CD4-positive, alpha-beta T cell treated with Interleukin-4 for 1 hour (primary cell): ENCODE results near the gene CNGB1.

Source experiments
- DNase-seq, 2 donors: peaks; one replicate each; pipeline ENCODE4 v3.0.0-alpha.2; 2020 to 2022

CNGB1 gene

DNA sequence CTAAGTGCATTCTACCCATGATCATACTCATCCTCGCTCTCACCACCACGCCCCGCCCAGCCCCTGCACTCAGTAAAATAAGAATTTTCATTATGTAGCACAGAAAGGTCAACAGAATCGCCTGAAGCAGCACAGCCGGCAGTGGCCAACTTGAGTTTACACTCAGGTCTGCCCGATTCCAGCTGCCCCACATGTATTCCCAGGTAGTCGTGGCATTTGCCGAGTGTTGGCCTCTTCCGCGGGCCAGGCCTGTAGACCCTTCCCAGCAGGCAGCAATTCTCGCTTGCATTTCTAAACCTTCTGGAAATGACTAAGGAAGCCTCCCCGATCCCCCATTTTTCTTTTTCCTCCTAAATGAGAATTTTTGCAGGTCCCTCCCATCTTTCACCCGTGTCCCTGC lies 609 bp downstream of the CNGB1 start:
- DNase-seq: no peak

- no peak for DNase-seq
Observed at GRCh38 chr16:57969451-57970123, 1.3 kb downstream of the CNGB1 start.

- no peak for DNase-seq
Observed at GRCh38 chr16:57967916-57968315, 3.0 kb downstream of the CNGB1 start.

DNA sequence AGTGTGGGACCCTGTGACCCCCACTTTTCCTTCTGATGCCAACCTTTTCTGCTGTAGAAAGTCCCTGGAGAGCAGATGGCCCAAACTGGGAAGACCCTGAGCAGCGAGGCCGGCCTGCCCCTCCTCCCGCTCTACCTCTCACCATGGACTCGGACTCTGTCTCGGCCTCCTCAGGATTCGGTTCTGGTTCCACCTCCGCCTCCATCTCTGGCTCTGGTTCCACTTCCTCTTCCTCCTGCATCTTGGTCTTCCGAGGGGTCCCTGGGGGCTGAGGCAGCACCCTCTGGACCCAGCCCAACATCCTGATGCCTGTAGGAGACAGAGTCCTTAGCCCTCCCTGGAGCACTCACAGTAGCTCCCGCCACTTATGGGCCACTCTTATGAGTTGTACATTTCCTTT lies 3.9 kb downstream of the CNGB1 start:
- no peak for DNase-seq

GRCh38 chr16:57966204-57966771 lies 4.6 kb downstream of the CNGB1 start:
- DNase-seq: no peak

GRCh38 chr16:57964157-57964700 lies 6.7 kb downstream of the CNGB1 start:
- DNase-seq: no peak

- no peak for DNase-seq
Observed at GRCh38 chr16:57962756-57963155, 8.2 kb downstream of the CNGB1 start.

GRCh38 chr16:57962046-57962445 lies 8.9 kb downstream of the CNGB1 start:
- no peak for DNase-seq

DNA sequence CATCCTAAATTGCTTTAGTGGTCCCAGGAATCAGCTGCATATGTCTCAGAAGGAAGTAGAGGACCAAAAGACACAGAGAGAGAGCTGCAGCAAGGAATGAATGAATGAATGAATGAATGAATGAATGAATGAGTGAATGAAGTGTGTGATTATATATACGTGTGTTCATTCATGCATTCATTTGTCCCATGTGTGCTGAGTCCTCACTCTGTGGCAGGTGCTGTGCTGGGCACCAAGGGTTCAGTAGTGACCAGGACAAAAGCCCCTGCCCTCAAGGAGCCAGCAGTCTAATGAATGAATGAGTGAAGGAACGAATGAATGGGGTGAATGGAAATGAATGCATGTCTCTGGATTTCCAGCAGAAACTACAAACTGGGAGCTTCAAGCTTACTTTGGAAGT lies 9.4 kb downstream of the CNGB1 start:
- no peak for DNase-seq

- no peak for DNase-seq
Observed at GRCh38 chr16:57960826-57961472, 10.0 kb downstream of the CNGB1 start.

DNA sequence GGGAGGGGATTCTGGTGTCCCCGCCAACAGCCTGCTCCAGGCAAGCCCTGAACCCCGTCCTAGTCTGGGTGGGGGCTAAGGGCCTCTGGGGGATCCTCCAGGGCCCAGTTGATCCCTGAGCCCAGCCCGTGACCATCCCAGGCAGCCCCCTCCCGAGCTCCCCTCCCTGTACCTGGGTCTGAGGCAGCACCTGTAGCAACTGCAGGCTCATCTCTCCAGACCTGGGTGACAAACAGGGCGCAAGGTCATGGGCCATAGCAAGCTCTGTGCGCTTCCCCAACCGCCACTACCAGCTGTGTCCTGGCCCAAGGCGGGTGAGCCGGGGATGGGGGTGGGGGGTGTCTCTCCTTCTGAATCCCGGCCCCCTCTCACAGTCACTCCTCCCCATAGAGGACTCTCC lies 10.6 kb downstream of the CNGB1 start:
- DNase-seq: no peak

GRCh38 chr16:57959804-57960203 lies 11.1 kb downstream of the CNGB1 start:
- DNase-seq: no peak

DNA sequence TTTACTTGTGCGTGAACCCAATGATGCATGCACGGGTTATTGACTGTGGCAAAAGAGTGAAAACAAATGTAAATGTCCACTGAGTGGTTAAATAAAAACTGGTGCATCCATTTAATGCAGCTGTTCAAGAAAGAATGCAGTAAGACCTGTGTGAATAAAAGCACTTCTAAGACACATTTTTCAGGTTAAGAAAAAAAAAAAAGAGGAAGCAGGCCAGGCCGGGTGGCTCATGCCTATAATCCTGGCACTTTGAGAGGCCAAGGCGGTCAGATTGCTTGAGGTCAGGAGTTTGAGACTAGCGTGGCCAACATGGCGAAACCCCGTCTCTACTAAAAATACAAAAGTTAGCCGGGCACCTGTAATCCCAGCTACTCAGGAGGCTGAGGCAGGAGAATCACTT lies 11.8 kb downstream of the CNGB1 start:
- no peak for DNase-seq

GRCh38 chr16:57958544-57958943 lies 12.4 kb downstream of the CNGB1 start:
- DNase-seq: no peak

DNA sequence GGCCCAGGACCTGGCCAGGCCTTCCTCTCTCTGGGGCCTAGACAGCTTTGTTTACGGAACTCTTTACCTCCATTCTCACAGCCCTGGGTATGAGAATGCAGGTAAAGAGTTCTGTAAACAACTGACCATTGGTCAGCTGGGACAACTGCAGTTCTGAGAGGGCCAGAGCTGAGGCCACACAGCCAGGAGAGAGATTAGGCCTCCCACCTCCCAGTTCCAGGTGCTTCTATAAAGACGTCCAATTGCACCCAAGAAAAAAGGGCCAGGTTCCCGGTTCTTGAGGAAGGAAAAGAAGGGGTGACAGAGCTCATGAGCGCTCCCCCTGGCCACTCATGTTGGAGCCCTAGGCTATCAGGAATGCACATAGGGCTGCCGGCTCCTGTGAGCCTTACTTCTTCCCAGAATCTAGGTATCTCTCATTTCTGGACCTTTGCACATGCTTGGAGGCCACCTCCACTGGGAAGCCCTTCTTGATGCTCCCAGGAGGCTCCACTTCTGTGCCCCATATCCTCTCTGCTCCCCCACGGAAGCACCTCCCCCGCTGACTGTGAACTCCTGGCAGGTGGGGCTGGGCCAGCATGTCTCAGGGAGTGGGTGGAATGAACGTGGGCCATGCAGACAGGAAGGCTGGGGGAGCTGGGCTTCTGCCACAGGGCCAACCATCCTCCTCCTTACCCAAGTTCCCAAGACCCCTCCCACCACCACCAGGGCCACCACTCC lies 13.1 kb downstream of the CNGB1 start:
- no peak for DNase-seq

GRCh38 chr16:57956924-57957672 lies 13.8 kb downstream of the CNGB1 start:
- no peak for DNase-seq

- DNase-seq: no peak
Observed at GRCh38 chr16:57956270-57956808, 14.6 kb downstream of the CNGB1 start.

DNA sequence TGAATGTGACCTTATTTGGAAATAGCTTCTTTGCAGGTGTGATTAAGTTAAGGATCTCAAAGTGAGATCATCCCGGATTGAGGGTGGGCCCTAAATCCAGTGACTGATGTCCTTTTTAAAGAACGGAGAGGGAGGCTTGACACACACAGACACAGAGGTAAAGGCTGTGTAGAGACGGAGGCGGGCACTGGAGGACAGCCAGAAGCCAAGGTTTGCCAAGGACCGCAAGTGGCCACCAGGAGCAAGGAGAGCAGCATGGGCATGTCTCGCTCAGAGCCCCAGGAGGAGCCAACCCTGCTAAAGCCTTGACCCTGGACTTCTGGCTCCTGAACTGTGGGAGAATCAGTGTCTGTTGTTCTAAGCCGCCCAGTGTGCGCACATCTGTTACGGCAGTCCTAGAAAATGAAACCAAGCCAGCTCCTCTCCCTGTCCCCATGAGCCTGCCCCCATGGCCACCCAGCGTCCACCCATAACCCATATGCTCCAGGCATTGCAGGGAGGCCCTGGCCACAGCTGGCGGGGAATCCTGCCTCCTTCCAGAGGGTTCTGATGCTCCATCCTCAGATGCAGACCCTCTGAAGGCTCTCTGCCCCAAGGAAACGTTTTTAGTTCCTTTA lies 15.2 kb downstream of the CNGB1 start:
- no peak for DNase-seq

GRCh38 chr16:57953857-57954256 lies 17.1 kb downstream of the CNGB1 start:
- DNase-seq: no peak

- no peak for DNase-seq
Observed at GRCh38 chr16:57952909-57953308, 18.0 kb downstream of the CNGB1 start.

GRCh38 chr16:57951204-57951960 lies 19.5 kb downstream of the CNGB1 start:
- DNase-seq: no peak
